HEK293 (cell line): ENCODE results near the gene RUNX1.

Experiments
- CTCF ChIA-PET: fragments of 350-600 bp; formaldehyde crosslinking; extraction: SDS; loops from one replicate; lab custom pipeline; 2021; ENCODE audit warnings: antibody characterized with exemption; lab: Yijun Ruan, JAX
- POLR2A ChIA-PET: fragments of 300-600 bp; formaldehyde crosslinking; extraction: SDS; loops from one replicate; lab custom pipeline; 2020; ENCODE audit warnings: antibody characterized with exemption, inconsistent platforms; lab: Yijun Ruan, JAX
- H3K27ac ChIP-seq: fragments of 200-500 bp; sonication (Bioruptor generic); 2 replicates; pipeline ENCODE4 v1.5.1; 2014; ENCODE audit warnings: low read depth, low read length, control low read depth, inconsistent platforms; ENCODE audit errors: extremely low read depth
- H3K36me3 ChIP-seq, 2 experiments: fragments of 200-500 bp in 1 of 2; sonication (Bioruptor generic) in 1 of 2; 1 replicate in 1 of 2; 2 replicates in 1 of 2; pipeline ENCODE4 v1.5.1; 2014 to 2017; ENCODE audit warnings: inconsistent platforms in 2 of 2, low read length in 2 of 2; ENCODE audit not compliant: control insufficient read depth in 2 of 2, insufficient read depth in 1 of 2
- H3K4me1 ChIP-seq: fragments of 200-500 bp; sonication (Bioruptor generic); 2 replicates; pipeline ENCODE4 v1.5.1; 2014; ENCODE audit warnings: mild to moderate bottlenecking, low read length, inconsistent platforms; ENCODE audit not compliant: control insufficient read depth, insufficient read depth
- H3K4me3 ChIP-seq: 2 replicates; pipeline ENCODE4 v1.5.1; 2011; ENCODE audit warnings: low read depth, mild to moderate bottlenecking, control low read depth, low read length, moderate library complexity
- H3K9me3 ChIP-seq: fragments of 200-500 bp; sonication (Bioruptor generic); 2 replicates; pipeline ENCODE4 v1.5.1; 2014; ENCODE audit warnings: low read depth, low read length, inconsistent platforms; ENCODE audit not compliant: control insufficient read depth, insufficient read depth
- BCL11A ChIP-seq: fragments of 450-650 bp; formaldehyde crosslinking; IDR thresholded peaks from 2 replicates; pipeline ENCODE4 v1.5.1; 2016; ENCODE audit warnings: low read depth, missing biosample characterization, missing genetic modification characterization
- KLF9 ChIP-seq: fragments of 450-650 bp; formaldehyde crosslinking; IDR thresholded peaks from 2 replicates; pipeline ENCODE4 v1.5.1; 2016; ENCODE audit warnings: missing biosample characterization, missing genetic modification characterization, low read depth
- ZFP37 ChIP-seq: fragments of 450-650 bp; formaldehyde crosslinking; IDR thresholded peaks from 2 replicates; pipeline ENCODE4 v1.5.1; 2016; ENCODE audit warnings: missing biosample characterization, missing genetic modification characterization
- ZNF248 ChIP-seq: fragments of 450-650 bp; formaldehyde crosslinking; IDR thresholded peaks from 2 replicates; pipeline ENCODE4 v1.5.1; 2017; ENCODE audit warnings: missing biosample characterization, missing genetic modification characterization
- ZNF433 ChIP-seq: fragments of 450-650 bp; formaldehyde crosslinking; IDR thresholded peaks from 2 replicates; pipeline ENCODE4 v1.5.1; 2016; ENCODE audit warnings: missing biosample characterization, missing genetic modification characterization, low read depth
- ZNF514 ChIP-seq: fragments of 450-650 bp; formaldehyde crosslinking; IDR thresholded peaks from 2 replicates; pipeline ENCODE4 v1.5.1; 2016; ENCODE audit warnings: missing biosample characterization, missing genetic modification characterization
- ZNF561 ChIP-seq: fragments of 450-650 bp; IDR thresholded peaks from 2 replicates; pipeline ENCODE4 v1.5.1; 2018; ENCODE audit warnings: missing biosample characterization, missing genetic modification characterization, borderline replicate concordance
- ZNF571 ChIP-seq: fragments of 450-650 bp; formaldehyde crosslinking; IDR thresholded peaks from 2 replicates; pipeline ENCODE4 v1.5.0; 2017; ENCODE audit warnings: missing biosample characterization, missing genetic modification characterization
- ZNF76 ChIP-seq: fragments of 450-650 bp; formaldehyde crosslinking; IDR thresholded peaks from 2 replicates; pipeline ENCODE4; 2016; ENCODE audit warnings: low read depth, missing biosample characterization, missing genetic modification characterization, borderline replicate concordance
- TF ChIP-seq, protein P1 (sequence below): fragments of 450-650 bp; formaldehyde crosslinking; conservative IDR thresholded peaks from 2 replicates; pipeline ENCODE4 v1.5.1; 2016; ENCODE audit warnings: low read depth, missing biosample characterization, missing genetic modification characterization
- TF ChIP-seq, protein P2 (sequence below): IDR thresholded peaks from 2 replicates; pipeline ENCODE4 v1.6.1; 2011; ENCODE audit warnings: mild to moderate bottlenecking, low read depth, low read length, borderline replicate concordance
- TF ChIP-seq, protein P3 (sequence below): fragments of 450-650 bp; formaldehyde crosslinking; IDR thresholded peaks from 2 replicates; pipeline ENCODE4 v1.5.1; 2017; ENCODE audit warnings: missing biosample characterization, missing genetic modification characterization
- TF ChIP-seq, protein P4 (sequence below): fragments of 450-650 bp; formaldehyde crosslinking; IDR thresholded peaks from 2 replicates; pipeline ENCODE4 v1.5.1; 2016; ENCODE audit warnings: missing biosample characterization, missing genetic modification characterization
- TF ChIP-seq, protein P5 (sequence below): fragments of 450-650 bp; formaldehyde crosslinking; IDR thresholded peaks from 2 replicates; pipeline ENCODE4 v1.5.1; 2016; ENCODE audit warnings: missing biosample characterization, missing genetic modification characterization
- TF ChIP-seq, protein P6 (sequence below): fragments of 450-650 bp; formaldehyde crosslinking; IDR thresholded peaks from 2 replicates; pipeline ENCODE4 v1.5.1; 2016; ENCODE audit warnings: missing biosample characterization, missing genetic modification characterization

RUNX1 gene

DNA sequence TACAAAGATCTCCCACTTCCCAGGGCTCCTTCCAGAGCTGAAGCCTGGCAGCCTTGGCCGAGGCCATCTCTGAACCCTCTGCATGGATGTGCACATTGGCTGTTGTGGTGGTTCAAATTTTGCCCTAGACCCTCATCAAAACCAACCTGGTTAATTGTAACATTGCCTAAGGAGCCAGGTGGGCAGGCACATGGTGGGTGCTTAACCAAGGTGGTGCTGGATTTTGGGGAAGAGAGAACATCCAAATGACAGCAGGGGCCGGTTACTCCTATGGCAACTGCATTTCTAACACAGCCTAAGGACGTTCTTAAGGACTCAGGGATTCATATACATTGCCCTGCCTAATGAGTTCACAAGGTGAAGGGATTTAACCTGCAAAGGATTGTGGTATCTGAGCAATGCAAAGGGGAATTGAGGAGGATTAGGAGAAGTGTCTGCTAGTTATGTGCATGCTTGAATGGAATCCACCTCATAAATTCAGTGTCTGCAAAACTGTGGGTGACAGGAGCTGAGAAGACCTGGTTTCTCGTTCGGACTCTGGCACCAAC, 10.3 kb downstream of the RUNX1 start:
- H3K27ac ChIP-seq: no peak overlapping the region
- TF ChIP-seq ZFP37 (tag by site-specific recombination) (no peak), ZNF571 (tag by site-specific recombination) (no peak), ZNF433 (tag by site-specific recombination) (no peak), ZNF76 (tag by site-specific recombination) (no peak), KLF9 (tag by site-specific recombination) (no peak), ZNF514 (tag by site-specific recombination) (no peak)
- TF ChIP-seq, protein P1, sequence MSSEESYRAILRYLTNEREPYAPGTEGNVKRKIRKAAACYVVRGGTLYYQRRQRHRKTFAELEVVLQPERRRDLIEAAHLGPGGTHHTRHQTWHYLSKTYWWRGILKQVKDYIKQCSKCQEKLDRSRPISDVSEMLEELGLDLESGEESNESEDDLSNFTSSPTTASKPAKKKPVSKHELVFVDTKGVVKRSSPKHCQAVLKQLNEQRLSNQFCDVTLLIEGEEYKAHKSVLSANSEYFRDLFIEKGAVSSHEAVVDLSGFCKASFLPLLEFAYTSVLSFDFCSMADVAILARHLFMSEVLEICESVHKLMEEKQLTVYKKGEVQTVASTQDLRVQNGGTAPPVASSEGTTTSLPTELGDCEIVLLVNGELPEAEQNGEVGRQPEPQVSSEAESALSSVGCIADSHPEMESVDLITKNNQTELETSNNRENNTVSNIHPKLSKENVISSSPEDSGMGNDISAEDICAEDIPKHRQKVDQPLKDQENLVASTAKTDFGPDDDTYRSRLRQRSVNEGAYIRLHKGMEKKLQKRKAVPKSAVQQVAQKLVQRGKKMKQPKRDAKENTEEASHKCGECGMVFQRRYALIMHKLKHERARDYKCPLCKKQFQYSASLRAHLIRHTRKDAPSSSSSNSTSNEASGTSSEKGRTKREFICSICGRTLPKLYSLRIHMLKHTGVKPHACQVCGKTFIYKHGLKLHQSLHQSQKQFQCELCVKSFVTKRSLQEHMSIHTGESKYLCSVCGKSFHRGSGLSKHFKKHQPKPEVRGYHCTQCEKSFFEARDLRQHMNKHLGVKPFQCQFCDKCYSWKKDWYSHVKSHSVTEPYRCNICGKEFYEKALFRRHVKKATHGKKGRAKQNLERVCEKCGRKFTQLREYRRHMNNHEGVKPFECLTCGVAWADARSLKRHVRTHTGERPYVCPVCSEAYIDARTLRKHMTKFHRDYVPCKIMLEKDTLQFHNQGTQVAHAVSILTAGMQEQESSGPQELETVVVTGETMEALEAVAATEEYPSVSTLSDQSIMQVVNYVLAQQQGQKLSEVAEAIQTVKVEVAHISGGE (tag by site-specific recombination): no peak
- TF ChIP-seq, protein P2, sequence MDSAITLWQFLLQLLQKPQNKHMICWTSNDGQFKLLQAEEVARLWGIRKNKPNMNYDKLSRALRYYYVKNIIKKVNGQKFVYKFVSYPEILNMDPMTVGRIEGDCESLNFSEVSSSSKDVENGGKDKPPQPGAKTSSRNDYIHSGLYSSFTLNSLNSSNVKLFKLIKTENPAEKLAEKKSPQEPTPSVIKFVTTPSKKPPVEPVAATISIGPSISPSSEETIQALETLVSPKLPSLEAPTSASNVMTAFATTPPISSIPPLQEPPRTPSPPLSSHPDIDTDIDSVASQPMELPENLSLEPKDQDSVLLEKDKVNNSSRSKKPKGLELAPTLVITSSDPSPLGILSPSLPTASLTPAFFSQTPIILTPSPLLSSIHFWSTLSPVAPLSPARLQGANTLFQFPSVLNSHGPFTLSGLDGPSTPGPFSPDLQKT: no peak
- TF ChIP-seq, protein P3, sequence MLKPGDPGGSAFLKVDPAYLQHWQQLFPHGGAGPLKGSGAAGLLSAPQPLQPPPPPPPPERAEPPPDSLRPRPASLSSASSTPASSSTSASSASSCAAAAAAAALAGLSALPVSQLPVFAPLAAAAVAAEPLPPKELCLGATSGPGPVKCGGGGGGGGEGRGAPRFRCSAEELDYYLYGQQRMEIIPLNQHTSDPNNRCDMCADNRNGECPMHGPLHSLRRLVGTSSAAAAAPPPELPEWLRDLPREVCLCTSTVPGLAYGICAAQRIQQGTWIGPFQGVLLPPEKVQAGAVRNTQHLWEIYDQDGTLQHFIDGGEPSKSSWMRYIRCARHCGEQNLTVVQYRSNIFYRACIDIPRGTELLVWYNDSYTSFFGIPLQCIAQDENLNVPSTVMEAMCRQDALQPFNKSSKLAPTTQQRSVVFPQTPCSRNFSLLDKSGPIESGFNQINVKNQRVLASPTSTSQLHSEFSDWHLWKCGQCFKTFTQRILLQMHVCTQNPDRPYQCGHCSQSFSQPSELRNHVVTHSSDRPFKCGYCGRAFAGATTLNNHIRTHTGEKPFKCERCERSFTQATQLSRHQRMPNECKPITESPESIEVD: no peak
- TF ChIP-seq, protein P4, sequence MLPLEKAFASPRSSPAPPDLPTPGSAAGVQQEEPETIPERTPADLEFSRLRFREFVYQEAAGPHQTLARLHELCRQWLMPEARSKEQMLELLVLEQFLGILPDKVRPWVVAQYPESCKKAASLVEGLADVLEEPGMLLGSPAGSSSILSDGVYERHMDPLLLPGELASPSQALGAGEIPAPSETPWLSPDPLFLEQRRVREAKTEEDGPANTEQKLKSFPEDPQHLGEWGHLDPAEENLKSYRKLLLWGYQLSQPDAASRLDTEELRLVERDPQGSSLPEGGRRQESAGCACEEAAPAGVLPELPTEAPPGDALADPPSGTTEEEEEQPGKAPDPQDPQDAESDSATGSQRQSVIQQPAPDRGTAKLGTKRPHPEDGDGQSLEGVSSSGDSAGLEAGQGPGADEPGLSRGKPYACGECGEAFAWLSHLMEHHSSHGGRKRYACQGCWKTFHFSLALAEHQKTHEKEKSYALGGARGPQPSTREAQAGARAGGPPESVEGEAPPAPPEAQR (tag by site-specific recombination): no peak
- TF ChIP-seq, protein P5, sequence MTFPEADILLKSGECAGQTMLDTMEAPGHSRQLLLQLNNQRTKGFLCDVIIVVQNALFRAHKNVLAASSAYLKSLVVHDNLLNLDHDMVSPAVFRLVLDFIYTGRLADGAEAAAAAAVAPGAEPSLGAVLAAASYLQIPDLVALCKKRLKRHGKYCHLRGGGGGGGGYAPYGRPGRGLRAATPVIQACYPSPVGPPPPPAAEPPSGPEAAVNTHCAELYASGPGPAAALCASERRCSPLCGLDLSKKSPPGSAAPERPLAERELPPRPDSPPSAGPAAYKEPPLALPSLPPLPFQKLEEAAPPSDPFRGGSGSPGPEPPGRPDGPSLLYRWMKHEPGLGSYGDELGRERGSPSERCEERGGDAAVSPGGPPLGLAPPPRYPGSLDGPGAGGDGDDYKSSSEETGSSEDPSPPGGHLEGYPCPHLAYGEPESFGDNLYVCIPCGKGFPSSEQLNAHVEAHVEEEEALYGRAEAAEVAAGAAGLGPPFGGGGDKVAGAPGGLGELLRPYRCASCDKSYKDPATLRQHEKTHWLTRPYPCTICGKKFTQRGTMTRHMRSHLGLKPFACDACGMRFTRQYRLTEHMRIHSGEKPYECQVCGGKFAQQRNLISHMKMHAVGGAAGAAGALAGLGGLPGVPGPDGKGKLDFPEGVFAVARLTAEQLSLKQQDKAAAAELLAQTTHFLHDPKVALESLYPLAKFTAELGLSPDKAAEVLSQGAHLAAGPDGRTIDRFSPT (tag by site-specific recombination): no peak
- TF ChIP-seq, all 188 proteins: peak for 0
- Histone ChIP-seq H3K36me3 (no peaks in the 10 kb centered on the region), H3K9me3 (no peaks in the 10 kb centered on the region), H3K4me1 (no peaks in the 10 kb centered on the region), H3K4me3 (no peak overlapping the region)
- ChIA-PET POLR2A (no interaction called here), CTCF (interaction anchor here (1.0 kb wide), 1 partner anchor 10 kb away, joined by 3 read pairs; no protein-coding TSS in a partner anchor)

DNA sequence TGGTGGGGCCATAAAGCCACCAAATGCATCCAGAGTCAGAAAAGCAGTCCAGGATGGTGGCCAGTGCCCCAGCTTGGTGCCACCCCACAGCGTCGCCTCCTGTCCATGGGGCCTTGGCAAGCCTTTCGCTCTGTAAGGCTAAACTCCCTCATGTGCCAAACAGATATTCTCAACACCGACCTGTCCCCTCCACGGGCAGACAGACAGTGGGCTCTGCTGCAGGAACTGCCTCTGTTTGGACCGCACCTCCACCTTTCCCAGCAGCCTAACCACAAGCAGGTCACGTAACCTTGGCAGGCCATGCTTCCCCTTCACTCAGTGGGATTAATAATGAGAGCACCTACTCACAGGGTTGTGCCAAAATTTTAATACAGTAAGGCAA, 11.7 kb downstream of the RUNX1 start:
- no peaks in the 10 kb centered on the region for H3K36me3 ChIP-seq
- ChIA-PET POLR2A (no interaction called here), CTCF (no interaction called here)
- H3K9me3 ChIP-seq: no peaks in the 10 kb centered on the region
- no peaks in the 10 kb centered on the region for H3K4me1 ChIP-seq
- TF ChIP-seq, protein P6, sequence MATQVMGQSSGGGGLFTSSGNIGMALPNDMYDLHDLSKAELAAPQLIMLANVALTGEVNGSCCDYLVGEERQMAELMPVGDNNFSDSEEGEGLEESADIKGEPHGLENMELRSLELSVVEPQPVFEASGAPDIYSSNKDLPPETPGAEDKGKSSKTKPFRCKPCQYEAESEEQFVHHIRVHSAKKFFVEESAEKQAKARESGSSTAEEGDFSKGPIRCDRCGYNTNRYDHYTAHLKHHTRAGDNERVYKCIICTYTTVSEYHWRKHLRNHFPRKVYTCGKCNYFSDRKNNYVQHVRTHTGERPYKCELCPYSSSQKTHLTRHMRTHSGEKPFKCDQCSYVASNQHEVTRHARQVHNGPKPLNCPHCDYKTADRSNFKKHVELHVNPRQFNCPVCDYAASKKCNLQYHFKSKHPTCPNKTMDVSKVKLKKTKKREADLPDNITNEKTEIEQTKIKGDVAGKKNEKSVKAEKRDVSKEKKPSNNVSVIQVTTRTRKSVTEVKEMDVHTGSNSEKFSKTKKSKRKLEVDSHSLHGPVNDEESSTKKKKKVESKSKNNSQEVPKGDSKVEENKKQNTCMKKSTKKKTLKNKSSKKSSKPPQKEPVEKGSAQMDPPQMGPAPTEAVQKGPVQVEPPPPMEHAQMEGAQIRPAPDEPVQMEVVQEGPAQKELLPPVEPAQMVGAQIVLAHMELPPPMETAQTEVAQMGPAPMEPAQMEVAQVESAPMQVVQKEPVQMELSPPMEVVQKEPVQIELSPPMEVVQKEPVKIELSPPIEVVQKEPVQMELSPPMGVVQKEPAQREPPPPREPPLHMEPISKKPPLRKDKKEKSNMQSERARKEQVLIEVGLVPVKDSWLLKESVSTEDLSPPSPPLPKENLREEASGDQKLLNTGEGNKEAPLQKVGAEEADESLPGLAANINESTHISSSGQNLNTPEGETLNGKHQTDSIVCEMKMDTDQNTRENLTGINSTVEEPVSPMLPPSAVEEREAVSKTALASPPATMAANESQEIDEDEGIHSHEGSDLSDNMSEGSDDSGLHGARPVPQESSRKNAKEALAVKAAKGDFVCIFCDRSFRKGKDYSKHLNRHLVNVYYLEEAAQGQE (tag by site-specific recombination): no peak
- TF ChIP-seq ZNF561 (tag by site-specific recombination) (no peak), ZNF248 (tag by site-specific recombination) (no peak), BCL11A (tag by site-specific recombination) (no peak)
- H3K27ac ChIP-seq: no peak overlapping the region
- no peak overlapping the region for H3K4me3 ChIP-seq
